HEK293 (cell line): ENCODE results near the gene GRID2.

Experiments used
- CTCF ChIA-PET: fragments of 350-600 bp; formaldehyde crosslinking; extraction: SDS; loops from one replicate; lab custom pipeline; 2021; ENCODE audit warnings: antibody characterized with exemption; lab: Yijun Ruan, JAX
- POLR2A ChIA-PET: fragments of 300-600 bp; formaldehyde crosslinking; extraction: SDS; loops from one replicate; lab custom pipeline; 2020; ENCODE audit warnings: antibody characterized with exemption, inconsistent platforms; lab: Yijun Ruan, JAX
- H3K27ac ChIP-seq: fragments of 200-500 bp; sonication (Bioruptor generic); 2 replicates; pipeline ENCODE4 v1.5.1; 2014; ENCODE audit warnings: low read depth, low read length, control low read depth, inconsistent platforms; ENCODE audit errors: extremely low read depth
- H3K36me3 ChIP-seq, 2 experiments: fragments of 200-500 bp in 1 of 2; sonication (Bioruptor generic) in 1 of 2; 1 replicate in 1 of 2; 2 replicates in 1 of 2; pipeline ENCODE4 v1.5.1; 2014 to 2017; ENCODE audit warnings: inconsistent platforms in 2 of 2, low read length in 2 of 2; ENCODE audit not compliant: control insufficient read depth in 2 of 2, insufficient read depth in 1 of 2
- H3K4me1 ChIP-seq: fragments of 200-500 bp; sonication (Bioruptor generic); 2 replicates; pipeline ENCODE4 v1.5.1; 2014; ENCODE audit warnings: mild to moderate bottlenecking, low read length, inconsistent platforms; ENCODE audit not compliant: control insufficient read depth, insufficient read depth
- H3K4me3 ChIP-seq: 2 replicates; pipeline ENCODE4 v1.5.1; 2011; ENCODE audit warnings: low read depth, mild to moderate bottlenecking, control low read depth, low read length, moderate library complexity
- H3K9me3 ChIP-seq: fragments of 200-500 bp; sonication (Bioruptor generic); 2 replicates; pipeline ENCODE4 v1.5.1; 2014; ENCODE audit warnings: low read depth, low read length, inconsistent platforms; ENCODE audit not compliant: control insufficient read depth, insufficient read depth
- AEBP2 ChIP-seq: fragments of 450-650 bp; formaldehyde crosslinking; IDR thresholded peaks from 2 replicates; pipeline ENCODE4 v1.5.1; 2016; ENCODE audit warnings: missing biosample characterization, missing genetic modification characterization, borderline replicate concordance
- BCL11B ChIP-seq: fragments of 450-650 bp; formaldehyde crosslinking; IDR thresholded peaks from 2 replicates; pipeline ENCODE4 v1.5.1; 2016; ENCODE audit warnings: low read depth, missing biosample characterization, missing genetic modification characterization
- FEZF1 ChIP-seq: fragments of 450-650 bp; formaldehyde crosslinking; IDR thresholded peaks from 2 replicates; pipeline ENCODE4 v1.5.1; 2016; ENCODE audit warnings: missing biosample characterization, missing genetic modification characterization
- GLIS1 ChIP-seq: fragments of 450-650 bp; formaldehyde crosslinking; IDR thresholded peaks from 2 replicates; pipeline ENCODE4 v1.5.1; 2016; ENCODE audit warnings: missing biosample characterization, missing genetic modification characterization
- KLF8 ChIP-seq: fragments of 450-650 bp; formaldehyde crosslinking; IDR thresholded peaks from 2 replicates; pipeline ENCODE4 v1.5.1; 2016; ENCODE audit warnings: missing biosample characterization, missing genetic modification characterization
- SALL2 ChIP-seq: fragments of 450-650 bp; formaldehyde crosslinking; IDR thresholded peaks from 2 replicates; pipeline ENCODE4 v1.5.0; 2017; ENCODE audit warnings: missing biosample characterization, mild to moderate bottlenecking, missing genetic modification characterization, borderline replicate concordance
- SCRT1 ChIP-seq: fragments of 450-650 bp; formaldehyde crosslinking; IDR thresholded peaks from 2 replicates; pipeline ENCODE4 v1.5.1; 2016; ENCODE audit warnings: missing biosample characterization, missing genetic modification characterization, borderline replicate concordance
- ZBTB44 ChIP-seq: fragments of 450-650 bp; IDR thresholded peaks from 2 replicates; pipeline ENCODE4 v1.5.1; 2018; ENCODE audit warnings: missing biosample characterization, mild to moderate bottlenecking, missing genetic modification characterization
- ZBTB8A ChIP-seq: fragments of 450-650 bp; formaldehyde crosslinking; IDR thresholded peaks from 2 replicates; pipeline ENCODE4 v1.5.1; 2016; ENCODE audit warnings: missing biosample characterization, missing genetic modification characterization
- ZNF19 ChIP-seq: fragments of 450-650 bp; formaldehyde crosslinking; IDR thresholded peaks from 2 replicates; pipeline ENCODE4; 2016; ENCODE audit warnings: missing biosample characterization, missing genetic modification characterization, low read depth
- ZNF202 ChIP-seq: fragments of 450-650 bp; formaldehyde crosslinking; IDR thresholded peaks from 2 replicates; pipeline ENCODE4 v1.5.1; 2016; ENCODE audit warnings: missing biosample characterization, missing genetic modification characterization, borderline replicate concordance
- ZNF211 ChIP-seq: fragments of 450-650 bp; formaldehyde crosslinking; IDR thresholded peaks from 2 replicates; pipeline ENCODE4 v1.5.1; 2016; ENCODE audit warnings: low read depth, missing biosample characterization, missing genetic modification characterization
- ZNF223 ChIP-seq: fragments of 450-650 bp; formaldehyde crosslinking; IDR thresholded peaks from 2 replicates; pipeline ENCODE4 v1.5.1; 2016; ENCODE audit warnings: missing biosample characterization, missing genetic modification characterization
- ZNF24 ChIP-seq: fragments of 450-650 bp; formaldehyde crosslinking; IDR thresholded peaks from 2 replicates; pipeline ENCODE4 v1.5.1; 2016; ENCODE audit warnings: missing biosample characterization, missing genetic modification characterization
- ZNF248 ChIP-seq: fragments of 450-650 bp; formaldehyde crosslinking; IDR thresholded peaks from 2 replicates; pipeline ENCODE4 v1.5.1; 2017; ENCODE audit warnings: missing biosample characterization, missing genetic modification characterization
- ZNF449 ChIP-seq: fragments of 450-650 bp; formaldehyde crosslinking; IDR thresholded peaks from 2 replicates; pipeline ENCODE4 v1.5.1; 2017; ENCODE audit warnings: missing biosample characterization, mild to moderate bottlenecking, missing genetic modification characterization, moderate library complexity
- ZNF473 ChIP-seq: fragments of 450-650 bp; formaldehyde crosslinking; IDR thresholded peaks from 2 replicates; pipeline ENCODE4 v1.5.1; 2017; ENCODE audit warnings: missing biosample characterization, missing genetic modification characterization
- ZNF621 ChIP-seq: fragments of 450-650 bp; formaldehyde crosslinking; IDR thresholded peaks from 2 replicates; pipeline ENCODE4 v1.5.1; 2017; ENCODE audit warnings: missing biosample characterization, missing genetic modification characterization
- ZNF692 ChIP-seq: fragments of 450-650 bp; formaldehyde crosslinking; IDR thresholded peaks from 2 replicates; pipeline ENCODE4 v1.5.1; 2016; ENCODE audit warnings: missing biosample characterization, missing genetic modification characterization
- ZNF792 ChIP-seq: fragments of 450-650 bp; formaldehyde crosslinking; IDR thresholded peaks from 2 replicates; pipeline ENCODE4 v1.5.1; 2016; ENCODE audit warnings: missing biosample characterization, missing genetic modification characterization
- ZSCAN16 ChIP-seq: fragments of 450-650 bp; formaldehyde crosslinking; IDR thresholded peaks from 2 replicates; pipeline ENCODE4 v1.5.1; 2016; ENCODE audit warnings: missing biosample characterization, missing genetic modification characterization

GRID2 gene

GRCh38 chr4:92600638-92601037 lies 296.9 kb downstream of the GRID2 start (continued):
- no peak for TF ChIP-seq ZNF792 (tag by site-specific recombination)
- no peak for TF ChIP-seq ZNF248 (tag by site-specific recombination)
- TF ChIP-seq, all 188 proteins: peak for 0

- POLR2A ChIA-PET = no interaction called here
- H3K36me3 ChIP-seq = no peaks in the 10 kb centered on the region
- CTCF ChIA-PET = no interaction called here
These were observed 302.5 kb downstream of the GRID2 start for GRCh38 chr4:92606227-92606626.

More at GRCh38 chr4:92606227-92606626, 302.5 kb downstream of the GRID2 start:
- H3K9me3 ChIP-seq = no peaks in the 10 kb centered on the region
- no peaks in the 10 kb centered on the region for H3K4me1 ChIP-seq
- H3K4me3 ChIP-seq = no peak overlapping the region
- no peak overlapping the region for H3K27ac ChIP-seq
- TF ChIP-seq SALL2 (tag by site-specific recombination) = no peak
- TF ChIP-seq ZSCAN16 (tag by site-specific recombination) = no peak
- no peak for TF ChIP-seq BCL11B
- TF ChIP-seq ZNF449 = no peak
- no peak for TF ChIP-seq ZNF473
- TF ChIP-seq SCRT1 (tag by site-specific recombination) = no peak
- TF ChIP-seq ZBTB44 (tag by site-specific recombination) = no peak
- TF ChIP-seq ZBTB8A (tag by site-specific recombination) = no peak
- no peak for TF ChIP-seq ZNF621 (tag by site-specific recombination)
- TF ChIP-seq GLIS1 (tag by site-specific recombination) = no peak
- no peak for TF ChIP-seq ZNF223 (tag by site-specific recombination)
- TF ChIP-seq ZNF202 (tag by site-specific recombination) = no peak
- no peak for TF ChIP-seq ZNF692
- no peak for TF ChIP-seq ZNF211
- no peak for TF ChIP-seq ZNF19
- no peak for TF ChIP-seq KLF8 (tag by site-specific recombination)
- no peak for TF ChIP-seq FEZF1
- no peak for TF ChIP-seq ZNF24 (tag by site-specific recombination)
- TF ChIP-seq AEBP2 (tag by site-specific recombination) = no peak
- TF ChIP-seq, all 188 proteins: peak for 0
